ENCODE measurements around the gene SEMA4D. TPM values are rescaled to one million over a fixed set of nuclear protein-coding genes. Genes with fewer than 3 reads are reported as not detected.
A peak's percentile ranks its signal among the peaks of the same experiment; 100 is the strongest.

Gene SEMA4D
- total RNA-seq, 4 donors from 2014 or later, result 23.6 to 77.0 (median 41.3) TPM

DNA sequence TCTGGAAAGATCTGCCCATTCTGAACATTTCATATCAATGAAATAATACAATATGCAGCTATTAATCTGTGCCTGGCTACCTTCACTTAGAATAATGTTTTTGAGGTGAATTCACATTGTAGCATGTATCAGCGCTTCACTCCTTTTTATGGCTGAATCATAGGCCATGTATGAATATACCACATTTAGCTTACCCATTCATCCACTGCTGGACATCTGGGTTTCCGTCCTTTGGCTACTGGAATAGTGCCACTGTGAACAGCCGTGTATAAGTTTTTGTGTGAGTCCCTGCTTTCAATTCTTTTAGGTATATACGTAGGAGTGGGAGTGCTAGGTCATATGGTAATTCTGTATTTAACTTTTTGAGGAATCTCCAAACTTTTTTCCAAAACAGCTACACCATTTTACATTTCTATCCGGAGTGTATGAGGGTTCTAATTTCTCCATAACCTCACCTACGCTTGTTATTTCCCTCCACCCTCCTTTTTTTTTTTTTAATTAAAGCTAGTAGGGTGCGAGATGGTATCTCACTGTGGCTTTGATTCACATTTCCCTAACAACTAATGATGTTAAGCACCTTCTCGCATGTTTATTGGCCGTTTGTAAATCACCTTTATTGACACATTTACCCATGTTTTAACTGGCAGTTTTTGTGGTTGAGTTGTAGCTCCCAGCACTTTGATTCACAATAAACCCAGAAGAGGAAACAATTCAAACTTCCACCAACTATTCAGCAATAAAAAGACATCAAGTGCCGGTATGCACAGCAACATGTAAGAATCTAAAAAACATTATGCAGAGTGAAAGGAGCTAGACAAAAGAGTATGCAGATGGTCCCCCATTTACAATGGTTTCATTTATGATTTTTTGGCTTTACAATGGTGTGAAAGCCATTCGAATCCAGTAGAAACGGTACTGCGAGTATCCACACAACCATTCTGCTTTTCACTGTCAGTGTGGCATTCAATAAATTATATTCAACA lies 8.1 kb downstream of the SEMA4D start:
- no peak for DNase-seq
- in situ Hi-C loops (cut with MboI; ENCODE audit: low sequenced_read_pairs in 4 of 4) (loop anchor here in 1 of 4 donors (10.0 kb wide), 1 partner anchor 55 kb away; no protein-coding TSS in a partner anchor), intact Hi-C loops (cut with DNase I; ENCODE audit: low total_unique reads) (loop anchor here (10.0 kb wide), 2 partner anchors 395 to 615 kb away; no protein-coding TSS in a partner anchor)
- H3K27me3 ChIP-seq, result no peaks in the 10 kb centered on the region
- TF ChIP-seq POLR2A (IDR thresholded peaks at IDR 0.05), result no peak
- TF ChIP-seq, protein P1, sequence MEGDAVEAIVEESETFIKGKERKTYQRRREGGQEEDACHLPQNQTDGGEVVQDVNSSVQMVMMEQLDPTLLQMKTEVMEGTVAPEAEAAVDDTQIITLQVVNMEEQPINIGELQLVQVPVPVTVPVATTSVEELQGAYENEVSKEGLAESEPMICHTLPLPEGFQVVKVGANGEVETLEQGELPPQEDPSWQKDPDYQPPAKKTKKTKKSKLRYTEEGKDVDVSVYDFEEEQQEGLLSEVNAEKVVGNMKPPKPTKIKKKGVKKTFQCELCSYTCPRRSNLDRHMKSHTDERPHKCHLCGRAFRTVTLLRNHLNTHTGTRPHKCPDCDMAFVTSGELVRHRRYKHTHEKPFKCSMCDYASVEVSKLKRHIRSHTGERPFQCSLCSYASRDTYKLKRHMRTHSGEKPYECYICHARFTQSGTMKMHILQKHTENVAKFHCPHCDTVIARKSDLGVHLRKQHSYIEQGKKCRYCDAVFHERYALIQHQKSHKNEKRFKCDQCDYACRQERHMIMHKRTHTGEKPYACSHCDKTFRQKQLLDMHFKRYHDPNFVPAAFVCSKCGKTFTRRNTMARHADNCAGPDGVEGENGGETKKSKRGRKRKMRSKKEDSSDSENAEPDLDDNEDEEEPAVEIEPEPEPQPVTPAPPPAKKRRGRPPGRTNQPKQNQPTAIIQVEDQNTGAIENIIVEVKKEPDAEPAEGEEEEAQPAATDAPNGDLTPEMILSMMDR (IDR thresholded peaks at IDR 0.05 in 4 of 5, conservative IDR thresholded peaks at IDR 0.05 in 1 of 5), result no peak
- H3K4me1 ChIP-seq, result peaks cover 50 to 67% of the 10 kb centered on the region in 2 donors
- no peaks in the 10 kb centered on the region for H3K9me3 ChIP-seq
- no peak overlapping the region for H3K4me3 ChIP-seq
- no peaks in the 10 kb centered on the region for H3K36me3 ChIP-seq
- ATAC-seq, result peak; percentile 51 to 69
- H3K27ac ChIP-seq, result peak overlapping the region; percentile 83 to 95 (median 92)

- in situ Hi-C loops (cut with MboI; ENCODE audit: low sequenced_read_pairs in 4 of 4), result loop anchor here in 1 of 4 donors (10.0 kb wide), 1 partner anchor 56 kb away; no protein-coding TSS in a partner anchor
- Histone ChIP-seq H3K27me3 (no peaks in the 10 kb centered on the region), H3K27ac (peak overlapping the region; percentile 83 to 95 (median 92)), H3K4me1 (peaks cover 55 to 68% of the 10 kb centered on the region in 2 donors), H3K4me3 (peak overlapping the region in 1 of 4 donors; percentile 14), H3K36me3 (no peaks in the 10 kb centered on the region), H3K9me3 (no peaks in the 10 kb centered on the region)
- DNase-seq (no peak), ATAC-seq (peak in 1 of 2 donors; percentile 53)
- no peak for TF ChIP-seq POLR2A (IDR thresholded peaks at IDR 0.05)
- TF ChIP-seq, protein P1 (IDR thresholded peaks at IDR 0.05 in 4 of 5, conservative IDR thresholded peaks at IDR 0.05 in 1 of 5), result no peak
- intact Hi-C loops (cut with DNase I; ENCODE audit: low total_unique reads), result loop anchor here (10.0 kb wide), 1 partner anchor 396 kb away; no protein-coding TSS in a partner anchor
Observed at GRCh38 chr9:89488936-89489335, 9.0 kb downstream of the SEMA4D start.

DNA sequence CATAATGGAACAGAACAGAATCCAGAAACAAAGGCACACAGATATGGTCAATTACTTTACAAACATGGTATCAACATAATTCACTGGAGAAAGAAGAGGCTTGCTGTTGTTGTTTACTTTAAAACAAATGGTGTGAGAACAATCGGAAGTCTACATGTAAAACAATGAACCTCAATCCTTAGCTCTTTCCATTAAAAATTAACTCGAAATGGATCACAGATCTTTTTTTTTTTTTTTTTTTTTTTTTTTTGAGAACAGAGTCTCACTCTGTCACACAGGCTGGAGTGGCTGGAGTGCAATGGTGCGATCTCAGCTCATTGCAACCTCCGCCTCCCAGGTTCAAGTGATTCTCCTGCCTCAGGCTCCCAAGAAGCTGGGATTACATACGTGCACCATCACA lies 9.8 kb downstream of the SEMA4D start:
- Histone ChIP-seq H3K27ac (peak overlapping the region; percentile 83 to 95 (median 92)), H3K36me3 (no peaks in the 10 kb centered on the region), H3K9me3 (no peaks in the 10 kb centered on the region), H3K4me1 (peaks cover 56 to 69% of the 10 kb centered on the region in 2 donors), H3K4me3 (no peak overlapping the region), H3K27me3 (no peaks in the 10 kb centered on the region)
- TF ChIP-seq, protein P1 (IDR thresholded peaks at IDR 0.05 in 4 of 5, conservative IDR thresholded peaks at IDR 0.05 in 1 of 5), result no peak
- TF ChIP-seq POLR2A (IDR thresholded peaks at IDR 0.05), result no peak
- in situ Hi-C loops (cut with MboI; ENCODE audit: low sequenced_read_pairs in 4 of 4), result loop anchor here in 1 of 4 donors (10.0 kb wide), 1 partner anchor 57 kb away; no protein-coding TSS in a partner anchor
- intact Hi-C loops (cut with DNase I; ENCODE audit: low total_unique reads), result loop anchor here (10.0 kb wide), 1 partner anchor 397 kb away; no protein-coding TSS in a partner anchor
- ATAC-seq, result no peak
- DNase-seq, result no peak

GRCh38 chr9:89486681-89487080 lies 11.2 kb downstream of the SEMA4D start:
- no peak for TF ChIP-seq POLR2A (IDR thresholded peaks at IDR 0.05)
- TF ChIP-seq, protein P1 (IDR thresholded peaks at IDR 0.05 in 4 of 5, conservative IDR thresholded peaks at IDR 0.05 in 1 of 5), result no peak
- in situ Hi-C loops (cut with MboI; ENCODE audit: low sequenced_read_pairs in 4 of 4) (loop anchor here in 1 of 4 donors (10.0 kb wide), 1 partner anchor 58 kb away; no protein-coding TSS in a partner anchor), intact Hi-C loops (cut with DNase I; ENCODE audit: low total_unique reads) (loop anchor here (10.0 kb wide), 1 partner anchor 398 kb away; no protein-coding TSS in a partner anchor)
- Histone ChIP-seq H3K4me1 (peaks cover 70 to 76% of the 10 kb centered on the region in 2 donors), H3K9me3 (no peaks in the 10 kb centered on the region), H3K36me3 (no peaks in the 10 kb centered on the region), H3K27me3 (no peaks in the 10 kb centered on the region), H3K4me3 (no peak overlapping the region), H3K27ac (peak overlapping the region; percentile 89 to 95 (median 92))
- ATAC-seq (no peak), DNase-seq (no peak)

All from gastrocnemius medialis (tissue), 4 donors.